ENCODE measurements around the gene LGALS9B.
"Not testable (repeated sequence)": the region's sequence is repeated elsewhere in the genome, so short reads cannot be mapped to it uniquely, and the experiment has no call there.

The LGALS9B gene

DNA sequence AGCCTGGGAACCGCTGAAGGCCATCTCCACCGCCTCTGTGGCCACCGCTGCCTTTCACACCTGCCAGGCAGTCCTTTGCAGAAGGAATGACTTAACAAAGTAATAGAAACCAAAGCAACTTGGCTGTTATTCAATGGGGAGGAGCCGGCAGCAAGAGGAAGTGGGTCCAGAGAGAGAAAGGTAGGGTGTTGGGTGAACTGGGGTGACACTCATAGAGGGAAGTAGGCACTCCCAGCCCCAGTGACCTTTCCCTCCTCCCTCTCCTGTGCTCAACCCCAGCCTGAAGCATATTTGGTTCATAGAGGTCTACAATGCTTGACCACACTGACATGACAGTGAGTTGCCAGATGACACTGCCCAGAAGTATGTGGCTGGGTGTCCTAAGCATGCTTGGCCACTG lies at the start of gene LGALS9B:
TSS of gene LGALS9B (minus strand) at position 93 of the 400 bp plus-strand sequence. CDS start at position 24, 69 bp downstream.
- FAIRE-seq, result not testable (repeated sequence)

- FAIRE-seq, result not testable (repeated sequence)
These were observed 49.6 kb upstream of the LGALS9B start for GRCh38 chr17:20516986-20517385.

DNA sequence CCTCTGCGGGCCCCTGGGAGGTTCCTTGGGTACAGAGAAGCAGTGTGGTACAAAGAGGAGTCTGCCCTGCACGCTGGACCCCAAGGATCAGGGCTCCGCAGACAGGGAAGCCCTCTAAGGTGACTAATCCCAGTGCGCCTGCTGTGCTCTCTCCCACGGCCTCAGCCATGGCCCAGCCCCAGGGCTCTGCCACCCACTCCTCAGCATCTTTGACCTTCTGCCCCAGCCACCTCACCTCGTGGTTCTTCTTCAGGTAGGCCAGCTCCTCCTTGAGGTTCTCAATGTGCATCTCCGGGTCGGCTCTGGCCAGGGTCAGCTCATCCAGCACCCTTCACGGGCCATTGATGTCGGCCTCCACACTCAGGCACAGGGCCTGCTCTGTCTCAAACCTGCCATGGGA lies 47.8 kb upstream of the LGALS9B start:
- not testable (repeated sequence) for FAIRE-seq

GRCh38 chr17:20513539-20513938 lies 46.2 kb upstream of the LGALS9B start:
- not testable (repeated sequence) for FAIRE-seq

GRCh38 chr17:20512378-20512777 lies 45.0 kb upstream of the LGALS9B start:
- FAIRE-seq, result not testable (repeated sequence)

DNA sequence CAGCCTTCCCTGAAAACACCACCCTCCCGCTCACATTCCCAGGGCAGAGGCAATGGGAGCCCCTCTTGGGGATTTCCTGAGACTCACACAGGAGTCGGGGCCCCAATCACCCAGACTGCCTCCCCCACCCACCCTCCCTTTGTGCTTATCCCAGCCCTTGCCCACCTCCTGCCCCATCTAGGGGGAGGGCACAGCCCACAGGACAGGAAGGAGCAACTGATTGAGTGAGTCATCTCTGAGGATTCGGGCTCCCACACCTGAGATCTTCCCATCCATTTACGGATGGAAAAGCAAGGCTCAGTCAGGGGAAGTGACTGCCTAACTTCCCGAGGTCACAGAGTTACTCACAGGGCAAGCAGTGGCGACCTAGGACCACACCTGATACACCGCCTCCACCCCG lies 44.4 kb upstream of the LGALS9B start:
- not testable (repeated sequence) for FAIRE-seq

DNA sequence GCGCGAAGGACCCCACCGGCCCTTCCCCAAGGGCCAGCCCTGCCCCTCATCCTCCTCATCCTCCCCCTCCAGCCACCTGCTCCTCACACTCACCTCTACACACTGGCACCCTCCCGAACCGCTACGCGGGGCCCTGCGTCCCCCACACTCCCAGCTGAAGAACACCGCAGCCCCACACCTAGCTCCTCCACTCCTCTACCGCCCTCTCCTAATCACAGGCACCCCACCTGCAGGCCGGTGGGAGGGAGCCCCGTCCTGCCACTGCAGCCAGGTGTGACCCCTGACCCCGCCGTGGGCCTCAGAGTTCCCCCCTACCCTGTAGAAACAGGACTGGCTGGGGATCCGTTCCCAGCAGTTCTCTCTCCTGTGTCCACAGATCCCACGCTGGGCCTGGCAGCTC lies 38.0 kb upstream of the LGALS9B start:
- FAIRE-seq, result not testable (repeated sequence)

DNA sequence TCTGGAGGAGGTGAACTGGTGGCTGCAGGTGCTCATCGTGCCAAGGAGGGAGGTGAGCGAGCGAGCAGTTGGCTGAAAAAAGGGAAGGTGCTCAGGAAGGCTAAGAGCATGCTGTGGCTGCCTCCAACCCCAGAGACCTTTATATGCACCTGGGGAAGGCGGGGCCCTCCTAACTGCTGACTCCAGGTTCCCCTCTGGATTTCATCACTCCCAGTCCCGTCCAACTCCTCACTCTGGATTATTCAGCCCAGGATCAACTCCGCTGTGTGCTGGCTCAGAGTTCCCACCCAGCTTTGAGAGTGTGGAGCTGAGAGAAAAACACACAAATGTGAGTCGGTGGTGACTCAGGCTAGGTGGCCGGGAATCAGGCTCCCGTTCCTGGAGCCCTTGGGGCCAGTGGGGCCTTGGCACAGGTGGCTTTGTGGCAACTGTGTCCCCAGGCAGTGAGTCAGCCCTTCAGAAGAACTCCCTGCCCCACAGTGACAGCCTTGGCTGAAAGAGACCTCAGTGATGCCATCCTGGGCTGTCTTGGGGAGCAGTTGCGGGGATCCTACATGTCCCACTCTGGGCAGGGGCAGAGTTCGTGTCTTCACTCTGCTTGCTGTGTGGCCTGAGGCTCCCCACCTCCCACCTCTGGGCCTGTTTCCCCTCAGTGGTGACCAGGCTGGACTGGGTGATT lies 37.2 kb upstream of the LGALS9B start:
- FAIRE-seq, result not testable (repeated sequence)

DNA sequence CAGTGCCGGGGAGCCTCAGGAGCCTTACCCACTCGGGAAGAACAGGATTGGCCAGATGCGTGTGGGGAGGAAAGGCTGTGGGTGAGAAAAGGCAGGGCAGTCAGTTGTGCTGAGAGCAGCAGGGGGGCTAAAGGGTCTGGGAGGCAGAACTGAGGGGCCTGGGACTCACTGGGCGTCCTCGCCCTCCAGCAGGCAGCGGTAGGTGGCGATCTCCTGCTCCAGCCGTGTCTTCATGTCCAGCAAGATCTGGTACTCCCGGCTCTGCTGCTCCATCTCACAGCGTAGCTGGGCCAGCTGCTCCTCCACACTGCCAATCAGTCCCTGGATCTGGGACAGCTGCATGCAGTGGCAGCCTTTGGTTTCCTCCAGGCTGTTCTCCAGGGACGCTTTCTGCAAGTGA lies 34.6 kb upstream of the LGALS9B start:
- FAIRE-seq, result not testable (repeated sequence)

DNA sequence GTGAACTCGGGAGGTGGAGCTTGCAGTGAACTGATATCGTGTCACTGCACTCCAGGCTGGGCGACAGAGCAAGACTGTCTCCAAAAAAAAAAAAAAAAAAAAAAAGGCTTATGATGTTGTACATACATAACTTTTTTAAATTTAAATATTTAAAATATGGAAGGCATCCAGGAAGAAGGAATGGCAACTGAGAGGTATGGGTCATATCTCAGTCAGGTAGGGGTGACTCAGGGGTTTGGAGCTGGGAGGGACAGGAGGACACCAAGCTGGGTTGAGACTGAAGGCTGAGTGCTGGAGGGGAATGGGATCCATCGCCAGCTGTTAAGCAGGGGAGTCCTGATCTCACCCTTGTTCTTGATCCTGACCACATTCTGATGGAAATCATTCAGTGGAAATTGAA lies 33.0 kb upstream of the LGALS9B start:
- FAIRE-seq, result not testable (repeated sequence)

- not testable (repeated sequence) for FAIRE-seq
These were observed 28.1 kb upstream of the LGALS9B start for GRCh38 chr17:20495420-20495819.

GRCh38 chr17:20494735-20495134 lies 27.4 kb upstream of the LGALS9B start:
- FAIRE-seq, result not testable (repeated sequence)

DNA sequence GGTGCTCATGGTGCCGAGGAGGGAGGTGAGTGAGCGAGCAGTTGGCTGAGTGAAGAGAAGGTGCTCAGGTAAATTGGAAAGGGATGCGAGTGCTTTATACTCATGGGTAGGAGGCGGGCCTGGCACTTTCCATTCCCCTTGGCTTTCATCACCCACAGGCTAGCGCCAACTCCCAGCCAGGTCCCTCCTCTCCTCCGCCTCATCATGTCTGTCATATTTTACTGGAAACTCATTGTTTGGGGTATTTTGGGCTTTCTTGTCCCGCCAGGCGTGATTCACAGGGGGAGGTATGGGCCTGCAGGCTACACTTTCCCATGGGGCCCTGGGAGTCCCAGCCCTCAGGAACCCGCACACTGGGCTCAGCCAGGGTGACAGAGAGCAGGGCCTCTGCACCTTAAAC lies 26.8 kb upstream of the LGALS9B start:
- not testable (repeated sequence) for FAIRE-seq

DNA sequence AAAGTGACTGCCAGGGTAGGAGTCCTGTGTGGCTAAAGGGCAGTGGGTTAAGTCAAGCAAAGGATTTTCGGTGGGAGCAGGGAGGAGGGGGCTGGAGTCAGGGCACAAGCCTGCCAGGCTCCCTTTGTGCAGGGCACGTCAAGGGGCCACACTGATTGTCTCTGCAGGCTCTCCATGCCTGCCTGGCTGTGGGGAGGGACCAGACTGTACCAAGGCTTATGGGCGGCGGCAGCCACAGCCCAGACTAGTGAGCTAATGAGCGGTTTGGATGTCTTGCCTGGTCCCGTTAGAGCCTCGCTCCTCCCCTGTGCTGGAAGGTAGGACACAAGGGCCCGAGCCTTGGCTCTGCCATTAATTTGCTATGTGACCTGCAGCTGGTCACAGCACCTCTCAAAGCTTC lies 25.6 kb upstream of the LGALS9B start:
- not testable (repeated sequence) for FAIRE-seq

DNA sequence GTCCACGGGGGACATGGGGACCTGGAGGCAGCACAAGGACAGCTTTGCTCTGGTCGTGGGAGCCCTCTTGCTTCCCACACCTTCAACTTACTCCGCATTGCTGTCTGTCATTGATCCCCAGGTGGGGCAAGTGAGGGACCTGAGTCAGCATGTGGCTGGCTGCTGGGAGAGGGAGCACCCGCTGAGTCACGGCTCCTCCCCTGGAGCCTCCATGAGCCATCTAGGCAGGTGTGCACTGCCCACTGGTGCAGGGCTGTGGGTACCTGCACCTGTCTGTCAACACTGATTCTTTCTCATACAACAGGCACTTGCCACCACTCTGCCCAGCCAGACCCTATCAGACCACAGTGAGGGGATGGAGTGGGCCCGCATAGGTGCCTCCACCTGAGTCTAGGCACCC lies 24.8 kb upstream of the LGALS9B start:
- FAIRE-seq, result not testable (repeated sequence)

DNA sequence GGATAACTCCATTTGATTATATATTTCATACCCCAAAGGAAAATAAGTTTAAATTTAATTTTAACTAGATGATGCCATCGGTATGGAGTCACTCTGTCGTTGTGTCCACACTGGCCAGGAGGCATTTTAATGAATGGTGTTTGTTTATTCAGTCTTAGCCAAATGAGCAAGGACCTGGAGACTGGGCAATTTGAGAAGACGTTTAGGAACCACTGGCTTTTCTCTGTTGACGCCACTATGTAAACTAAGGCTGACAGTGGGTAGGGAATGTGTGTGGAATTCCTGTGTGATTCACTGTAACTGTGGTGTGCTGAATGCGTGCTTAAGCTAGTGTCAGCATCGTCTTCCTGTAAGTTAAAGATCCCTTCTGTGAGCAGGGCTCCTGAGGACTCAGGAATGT lies 17.6 kb upstream of the LGALS9B start:
- not testable (repeated sequence) for FAIRE-seq

DNA sequence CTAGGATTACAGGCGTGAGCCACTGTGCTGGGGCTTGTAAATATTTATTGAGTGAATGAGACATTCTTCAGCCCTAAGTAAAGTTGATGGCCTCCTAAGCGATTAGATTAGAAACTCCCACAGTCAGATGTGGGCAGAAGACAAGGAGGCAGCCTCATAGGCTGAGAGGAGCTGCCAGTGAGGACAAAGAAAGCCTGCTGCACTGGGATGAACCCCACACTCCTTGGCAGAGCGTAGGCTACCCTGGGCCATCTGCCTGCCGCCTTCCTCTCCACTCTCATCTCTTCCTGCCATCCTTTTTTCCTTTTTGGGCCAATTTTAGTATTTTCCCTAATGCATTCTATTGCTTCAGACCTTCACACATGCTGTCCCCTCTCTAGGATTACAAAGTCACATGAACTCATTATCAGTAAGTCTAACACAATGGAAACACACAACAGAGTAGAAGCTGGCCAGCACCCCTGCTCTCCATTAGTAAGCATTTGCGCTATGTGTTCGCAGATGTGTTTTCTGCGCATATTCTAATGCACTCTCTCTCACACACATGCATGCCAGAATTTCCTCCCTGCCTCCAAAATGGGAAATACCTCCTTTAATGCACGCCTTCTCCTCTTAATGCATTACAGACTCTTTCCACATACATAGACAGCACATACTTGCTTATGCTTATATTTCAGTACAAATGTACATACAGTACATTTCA lies 12.7 kb upstream of the LGALS9B start:
- not testable (repeated sequence) for FAIRE-seq

DNA sequence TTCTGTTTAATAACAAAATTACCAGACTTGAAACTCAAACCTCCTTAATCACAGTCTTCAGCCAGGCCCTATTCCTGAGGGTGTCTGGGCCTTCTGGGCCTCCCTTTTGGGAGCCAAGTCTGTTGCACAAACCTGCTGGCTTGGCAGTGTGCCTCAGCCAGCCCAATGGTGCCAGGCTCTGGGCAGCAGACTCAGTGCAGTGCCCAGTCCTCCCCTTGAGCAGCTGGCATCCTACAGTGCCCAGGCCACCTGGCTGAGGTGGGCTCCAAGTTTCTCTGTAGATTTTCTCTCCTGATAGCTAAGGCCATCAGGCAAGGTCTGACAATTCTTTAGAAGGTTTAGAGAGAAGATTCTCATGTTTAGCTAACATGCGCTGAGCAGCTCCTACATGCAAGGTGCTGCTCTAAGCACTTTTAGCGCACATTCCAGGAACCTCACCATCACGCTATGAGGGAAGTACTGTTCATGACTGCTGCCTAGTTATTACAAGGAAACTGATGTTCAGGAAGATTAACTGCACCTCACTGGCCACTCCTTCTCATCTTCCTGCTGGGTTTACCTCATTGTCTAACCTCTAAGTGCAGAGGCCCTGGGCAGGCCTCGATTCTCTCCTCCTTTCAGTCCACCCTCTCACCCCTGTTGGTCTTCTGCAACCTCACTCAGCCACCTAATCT lies 10.2 kb upstream of the LGALS9B start:
- not testable (repeated sequence) for FAIRE-seq

- not testable (repeated sequence) for FAIRE-seq
These were observed 7.9 kb upstream of the LGALS9B start for GRCh38 chr17:20475137-20475831.

DNA sequence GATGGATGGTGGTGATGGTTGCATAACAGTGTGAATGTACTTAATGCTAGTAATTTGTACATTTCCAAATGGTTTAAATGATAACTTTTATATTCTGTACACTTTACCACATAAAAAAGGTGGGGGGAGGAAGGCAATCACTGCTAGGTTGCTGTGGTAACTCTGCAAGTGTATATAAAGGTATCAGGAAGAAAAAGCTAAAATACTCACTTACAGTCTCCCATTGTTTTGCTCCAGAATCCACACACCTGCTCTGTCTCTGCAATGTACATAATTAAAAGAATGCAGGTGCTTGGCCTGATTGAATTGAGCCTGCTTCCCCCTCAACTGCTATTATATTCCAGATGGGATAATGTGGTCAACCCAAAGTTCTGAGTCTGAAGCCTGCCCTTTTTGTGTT lies 6.7 kb upstream of the LGALS9B start:
- not testable (repeated sequence) for FAIRE-seq

GRCh38 chr17:20469946-20470345 lies 2.6 kb upstream of the LGALS9B start:
- not testable (repeated sequence) for FAIRE-seq

- FAIRE-seq, result not testable (repeated sequence)
These were observed 1.8 kb upstream of the LGALS9B start for GRCh38 chr17:20469107-20469506.

- not testable (repeated sequence) for FAIRE-seq
These were observed 340 bp downstream of the LGALS9B start for GRCh38 chr17:20466999-20467398.

Measured in TTC549 (cell line).